Neural cell (in vitro differentiated cells): ENCODE results near the gene CPD. TPM values are rescaled to one million over a fixed set of nuclear protein-coding genes. Genes with fewer than 3 reads are reported as not detected.

Experiments
- H2AFZ ChIP-seq: fragments of 200-600, 300-800 bp; sonication (generic), shearing (Covaris generic); 2 replicates; pipeline ENCODE4 v1.6.0; 2014; ENCODE audit warnings: low read depth, mild to moderate bottlenecking, antibody characterized with exemption, low read length, moderate library complexity
- H3F3A ChIP-seq: fragments of 200-600 bp; shearing (Covaris generic); 2 replicates; pipeline ENCODE4 v1.6.1; 2016; ENCODE audit warnings: mild to moderate bottlenecking, moderate library complexity, mixed read lengths, antibody characterized with exemption, low read length; ENCODE audit not compliant: insufficient read depth, poor library complexity, severe bottlenecking
- H3K27ac ChIP-seq: fragments of 200-600, 300-800 bp; sonication (generic), shearing (Covaris generic); 2 replicates; pipeline ENCODE4 v1.5.1; 2014; ENCODE audit warnings: mild to moderate bottlenecking, low read length, moderate library complexity
- H3K27me3 ChIP-seq: fragments of 300-800, 200-600 bp; sonication (generic), shearing (Covaris generic); 2 replicates; pipeline ENCODE4 v1.6.0; 2014; ENCODE audit warnings: mild to moderate bottlenecking, low read depth, low read length, moderate library complexity; ENCODE audit not compliant: insufficient read depth
- H3K36me3 ChIP-seq: fragments of 300-800, 200-600 bp; sonication (generic), shearing (Covaris generic); 2 replicates; pipeline ENCODE4 v1.5.1; 2014; ENCODE audit warnings: mild to moderate bottlenecking, antibody characterized with exemption, low read length, moderate library complexity; ENCODE audit not compliant: insufficient read depth
- H3K4me2 ChIP-seq: fragments of 300-800, 200-600 bp; sonication (generic), shearing (Covaris generic); 2 replicates; pipeline ENCODE4 v1.6.0; 2014; ENCODE audit warnings: mild to moderate bottlenecking, low read length
- H3K4me3 ChIP-seq: fragments of 300-800, 200-600 bp; sonication (generic), shearing (Covaris generic); 2 replicates; pipeline ENCODE4 v1.5.1; 2014; ENCODE audit warnings: mild to moderate bottlenecking, low read length, moderate library complexity
- H3K79me2 ChIP-seq: fragments of 200-600 bp; shearing (Covaris generic); replicated peaks from 2 replicates; pipeline ENCODE4 v1.6.0; 2014; ENCODE audit warnings: mild to moderate bottlenecking, low read length, moderate library complexity; ENCODE audit not compliant: insufficient read depth
- H3K9ac ChIP-seq: fragments of 300-800, 200-600 bp; sonication (generic), shearing (Covaris generic); 2 replicates; pipeline ENCODE4 v1.6.1; 2016; ENCODE audit warnings: mild to moderate bottlenecking, low read length, mixed read lengths
- H3K9me2 ChIP-seq: fragments of 200-600 bp; shearing (Covaris generic); 2 replicates; pipeline ENCODE4 v1.6.1; 2016; ENCODE audit warnings: mild to moderate bottlenecking, low read length, mixed read lengths; ENCODE audit not compliant: insufficient read depth
- H3K9me3 ChIP-seq: fragments of 200-600, 300-800 bp; sonication (generic), shearing (Covaris generic); 2 replicates; pipeline ENCODE4 v1.6.1; 2016; ENCODE audit warnings: mild to moderate bottlenecking, mixed run types, low read length, moderate library complexity, mixed read lengths
- H4K20me1 ChIP-seq: fragments of 200-600 bp; shearing (Covaris generic); 2 replicates; pipeline ENCODE4 v1.6.1; 2016; ENCODE audit warnings: mild to moderate bottlenecking, mixed run types; ENCODE audit not compliant: insufficient read depth
- CTCF ChIP-seq: fragments of 450-650 bp; IDR thresholded peaks from 2 replicates; pipeline ENCODE4 v1.5.1; 2014; ENCODE audit warnings: antibody characterized with exemption, mild to moderate bottlenecking, moderate library complexity; ENCODE audit not compliant: poor library complexity, severe bottlenecking
- EZH2 ChIP-seq: fragments of 200-600, 300-800 bp; shearing (Covaris generic), sonication (generic); IDR thresholded peaks from 2 replicates; pipeline ENCODE4 v1.6.1; 2014; ENCODE audit warnings: antibody characterized with exemption, low read length, borderline replicate concordance, mild to moderate bottlenecking; ENCODE audit not compliant: insufficient read depth, poor library complexity, severe bottlenecking
- MXI1 ChIP-seq: fragments of 450-650 bp; conservative IDR thresholded peaks from 2 replicates; pipeline ENCODE4 v1.6.1; 2014; ENCODE audit warnings: antibody characterized with exemption, mild to moderate bottlenecking; ENCODE audit not compliant: poor library complexity, severe bottlenecking
- POLR2AphosphoS5 ChIP-seq: IDR thresholded peaks from 2 replicates; pipeline ENCODE4 v1.6.1; 2012
- RAD21 ChIP-seq: fragments of 450-650 bp; conservative IDR thresholded peaks from 2 replicates; pipeline ENCODE4 v1.6.1; 2014; ENCODE audit warnings: antibody characterized with exemption, mild to moderate bottlenecking, moderate library complexity
- SMC3 ChIP-seq: fragments of 450-650 bp; conservative IDR thresholded peaks from 2 replicates; pipeline ENCODE4 v1.6.1; 2014; ENCODE audit warnings: antibody characterized with exemption, mild to moderate bottlenecking, moderate library complexity; ENCODE audit not compliant: poor library complexity
- TAF1 ChIP-seq: IDR thresholded peaks from 2 replicates; pipeline ENCODE4 v1.6.1; 2012; ENCODE audit warnings: low read depth
- polyA minus RNA-seq: library from RNA; depleted of rRNA, polyadenylated mRNA; stranded (reverse); fragments of >200 nt; gene quantifications from 2 replicates; pipeline ENCODE4 v1.2.3, GENCODE V29; 2014
- polyA plus RNA-seq: library from polyadenylated mRNA; depleted of rRNA; stranded (reverse); fragments of >200 nt; gene quantifications from 2 replicates; pipeline ENCODE4 v1.2.3, GENCODE V29; 2014
- TF ChIP-seq, protein P1 (sequence below): IDR thresholded peaks from 2 replicates; pipeline ENCODE4 v1.6.1; 2012; ENCODE audit warnings: borderline replicate concordance

The CPD gene
- polyA plus RNA-seq = 14.1 and 14.3 TPM in 2 replicates
- 98.8 and 117 TPM in 2 replicates for polyA minus RNA-seq

DNA sequence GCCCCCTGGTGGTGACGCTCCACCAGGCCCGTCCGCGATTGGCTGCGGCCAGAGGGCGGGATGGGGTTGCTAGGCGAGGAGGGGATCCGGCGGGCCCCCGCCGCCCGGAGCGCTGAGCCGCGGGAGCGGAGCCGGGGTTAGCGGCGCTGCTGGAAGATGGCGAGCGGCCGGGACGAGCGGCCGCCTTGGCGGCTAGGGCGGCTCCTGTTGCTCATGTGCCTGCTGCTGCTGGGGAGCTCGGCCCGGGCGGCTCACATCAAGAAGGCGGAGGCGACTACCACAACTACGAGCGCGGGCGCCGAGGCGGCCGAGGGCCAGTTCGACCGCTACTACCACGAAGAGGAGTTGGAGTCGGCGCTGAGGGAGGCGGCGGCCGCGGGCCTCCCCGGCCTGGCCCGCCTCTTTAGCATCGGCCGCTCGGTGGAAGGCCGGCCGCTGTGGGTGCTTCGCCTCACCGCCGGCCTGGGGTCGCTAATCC, at the start of gene CPD:
Gene CPD (plus strand): TSS at position 103 of the 478 bp plus-strand sequence. CDS start 54 bp downstream, at position 157.
- no peaks in the 10 kb centered on the region for H3K27me3 ChIP-seq
- peak within 1 kb of the TSS; percentile 70 for H3K27ac ChIP-seq
- TF ChIP-seq EZH2 = no peak
- TF ChIP-seq CTCF = peak; percentile 9
- TF ChIP-seq POLR2AphosphoS5 = peak; percentile 91
- no peak for TF ChIP-seq SMC3
- peak; percentile 63 for TF ChIP-seq MXI1
- TF ChIP-seq, protein P1, sequence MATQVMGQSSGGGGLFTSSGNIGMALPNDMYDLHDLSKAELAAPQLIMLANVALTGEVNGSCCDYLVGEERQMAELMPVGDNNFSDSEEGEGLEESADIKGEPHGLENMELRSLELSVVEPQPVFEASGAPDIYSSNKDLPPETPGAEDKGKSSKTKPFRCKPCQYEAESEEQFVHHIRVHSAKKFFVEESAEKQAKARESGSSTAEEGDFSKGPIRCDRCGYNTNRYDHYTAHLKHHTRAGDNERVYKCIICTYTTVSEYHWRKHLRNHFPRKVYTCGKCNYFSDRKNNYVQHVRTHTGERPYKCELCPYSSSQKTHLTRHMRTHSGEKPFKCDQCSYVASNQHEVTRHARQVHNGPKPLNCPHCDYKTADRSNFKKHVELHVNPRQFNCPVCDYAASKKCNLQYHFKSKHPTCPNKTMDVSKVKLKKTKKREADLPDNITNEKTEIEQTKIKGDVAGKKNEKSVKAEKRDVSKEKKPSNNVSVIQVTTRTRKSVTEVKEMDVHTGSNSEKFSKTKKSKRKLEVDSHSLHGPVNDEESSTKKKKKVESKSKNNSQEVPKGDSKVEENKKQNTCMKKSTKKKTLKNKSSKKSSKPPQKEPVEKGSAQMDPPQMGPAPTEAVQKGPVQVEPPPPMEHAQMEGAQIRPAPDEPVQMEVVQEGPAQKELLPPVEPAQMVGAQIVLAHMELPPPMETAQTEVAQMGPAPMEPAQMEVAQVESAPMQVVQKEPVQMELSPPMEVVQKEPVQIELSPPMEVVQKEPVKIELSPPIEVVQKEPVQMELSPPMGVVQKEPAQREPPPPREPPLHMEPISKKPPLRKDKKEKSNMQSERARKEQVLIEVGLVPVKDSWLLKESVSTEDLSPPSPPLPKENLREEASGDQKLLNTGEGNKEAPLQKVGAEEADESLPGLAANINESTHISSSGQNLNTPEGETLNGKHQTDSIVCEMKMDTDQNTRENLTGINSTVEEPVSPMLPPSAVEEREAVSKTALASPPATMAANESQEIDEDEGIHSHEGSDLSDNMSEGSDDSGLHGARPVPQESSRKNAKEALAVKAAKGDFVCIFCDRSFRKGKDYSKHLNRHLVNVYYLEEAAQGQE = no peak
- peak; percentile 69 for TF ChIP-seq TAF1

DNA sequence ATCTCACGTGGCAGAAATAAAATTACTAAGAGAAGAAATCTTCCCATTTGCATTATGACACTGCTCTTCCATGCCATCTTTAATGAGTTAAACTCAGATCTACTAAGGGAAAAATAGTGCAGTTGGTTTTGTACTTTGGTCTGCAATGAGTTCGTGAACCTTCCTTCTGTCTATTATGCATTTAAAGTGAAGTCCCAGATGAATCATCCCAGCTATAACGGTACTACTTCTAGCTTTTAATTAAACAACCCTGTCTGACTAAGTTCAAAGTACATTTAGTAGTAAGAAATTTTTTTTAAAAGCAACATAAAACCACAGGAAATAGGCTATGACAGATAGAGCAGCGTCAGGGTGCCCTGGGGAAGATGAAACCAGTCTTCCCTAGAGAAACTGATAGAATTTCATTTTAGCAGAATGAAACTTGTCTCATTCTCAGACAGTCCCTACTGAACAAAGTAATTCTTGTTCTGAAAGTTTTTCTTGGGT, 46.6 kb upstream of the CPD start:
- Histone ChIP-seq H3K36me3 (no peaks in the 10 kb centered on the region), H3K4me2 (no peak overlapping the region), H3K27me3 (no peaks in the 10 kb centered on the region), H3K9me3 (no peaks in the 10 kb centered on the region), H3K27ac (no peak overlapping the region), H3K4me3 (no peak overlapping the region), H3K9me2 (no peaks in the 10 kb centered on the region), H3K9ac (no peak overlapping the region), H3F3A (no peaks in the 10 kb centered on the region), H4K20me1 (no peaks in the 10 kb centered on the region), H3K79me2 (no peaks in the 10 kb centered on the region), H2AFZ (no peak overlapping the region)
- TF ChIP-seq, protein P1 = no peak
- TF ChIP-seq RAD21 = no peak

More for the DNA sequence above, at the start of gene CPD:
- no peaks in the 10 kb centered on the region for H3K36me3 ChIP-seq
- H3F3A ChIP-seq = no peaks in the 10 kb centered on the region
- H3K4me3 ChIP-seq = peak within 1 kb of the TSS; percentile 83
- peak within 1 kb of the TSS; percentile 78 for H2AFZ ChIP-seq
- peak within 1 kb of the TSS; percentile 82 for H3K9ac ChIP-seq
- no peaks in the 10 kb centered on the region for H3K9me3 ChIP-seq
- H3K9me2 ChIP-seq = no peaks in the 10 kb centered on the region
- H3K79me2 ChIP-seq = peaks cover 44% of the 10 kb centered on the region
- H4K20me1 ChIP-seq = no peaks in the 10 kb centered on the region
- H3K4me2 ChIP-seq = peak within 1 kb of the TSS; percentile 96
